GM18909 (cell line): ENCODE data around the gene WIPF1.
"Not testable (repeated sequence)": the region's sequence is repeated elsewhere in the genome, so short reads cannot be mapped to it uniquely, and the experiment has no call there.

ENCODE experiments used
- ATAC-seq: cut with Tn5 transposase; IDR thresholded peaks from one replicate; pipeline ENCODE4 v1.9.1; 2021; ENCODE audit warnings: mild to moderate bottlenecking; ENCODE audit not compliant: unreplicated experiment, poor library complexity

WIPF1 gene

GRCh38 chr2:174548021-174548420 lies 49.6 kb downstream of the WIPF1 start:
- not testable (repeated sequence) for ATAC-seq

GRCh38 chr2:174546519-174547506 lies 50.8 kb downstream of the WIPF1 start:
- ATAC-seq = no peak

- ATAC-seq = no peak
Observed at GRCh38 chr2:174545240-174545639, 52.4 kb downstream of the WIPF1 start.

GRCh38 chr2:174544802-174545201 lies 52.8 kb downstream of the WIPF1 start:
- no peak for ATAC-seq

- no peak for ATAC-seq
Observed at GRCh38 chr2:174544156-174544555, 53.4 kb downstream of the WIPF1 start.

GRCh38 chr2:174540893-174541292 lies 56.7 kb downstream of the WIPF1 start:
- ATAC-seq = no peak

- no peak for ATAC-seq
Observed at GRCh38 chr2:174535757-174536703, 61.6 kb downstream of the WIPF1 start.

GRCh38 chr2:174535083-174535482 lies 62.5 kb downstream of the WIPF1 start:
- no peak for ATAC-seq

- ATAC-seq = no peak
Observed at GRCh38 chr2:174529916-174530315, 67.7 kb downstream of the WIPF1 start.

- ATAC-seq = no peak
Observed at GRCh38 chr2:174527959-174528358, 69.6 kb downstream of the WIPF1 start.

GRCh38 chr2:174527101-174527721 lies 70.4 kb downstream of the WIPF1 start:
- ATAC-seq = no peak

- no peak for ATAC-seq
Observed at GRCh38 chr2:174524527-174524926, 73.1 kb downstream of the WIPF1 start.

GRCh38 chr2:174522553-174522952 lies 75.1 kb downstream of the WIPF1 start:
- ATAC-seq = no peak

GRCh38 chr2:174518395-174518794 lies 79.2 kb downstream of the WIPF1 start:
- no peak for ATAC-seq

- ATAC-seq = no peak
Observed at GRCh38 chr2:174516501-174517378, 80.9 kb downstream of the WIPF1 start.

GRCh38 chr2:174512345-174512744 lies 85.3 kb downstream of the WIPF1 start:
- no peak for ATAC-seq

- ATAC-seq = no peak
Observed at GRCh38 chr2:174511580-174512260, 85.9 kb downstream of the WIPF1 start.

- no peak for ATAC-seq
Observed at GRCh38 chr2:174510583-174511189, 86.9 kb downstream of the WIPF1 start.
